GM21526 (cell line): ENCODE data around the gene CDK5R2.

Source experiments
- ATAC-seq: cut with Tn5 transposase; IDR thresholded peaks from one replicate; pipeline ENCODE4 v1.9.1; 2021; ENCODE audit warnings: moderate library complexity; ENCODE audit not compliant: unreplicated experiment, low FRiP score

The CDK5R2 gene

DNA sequence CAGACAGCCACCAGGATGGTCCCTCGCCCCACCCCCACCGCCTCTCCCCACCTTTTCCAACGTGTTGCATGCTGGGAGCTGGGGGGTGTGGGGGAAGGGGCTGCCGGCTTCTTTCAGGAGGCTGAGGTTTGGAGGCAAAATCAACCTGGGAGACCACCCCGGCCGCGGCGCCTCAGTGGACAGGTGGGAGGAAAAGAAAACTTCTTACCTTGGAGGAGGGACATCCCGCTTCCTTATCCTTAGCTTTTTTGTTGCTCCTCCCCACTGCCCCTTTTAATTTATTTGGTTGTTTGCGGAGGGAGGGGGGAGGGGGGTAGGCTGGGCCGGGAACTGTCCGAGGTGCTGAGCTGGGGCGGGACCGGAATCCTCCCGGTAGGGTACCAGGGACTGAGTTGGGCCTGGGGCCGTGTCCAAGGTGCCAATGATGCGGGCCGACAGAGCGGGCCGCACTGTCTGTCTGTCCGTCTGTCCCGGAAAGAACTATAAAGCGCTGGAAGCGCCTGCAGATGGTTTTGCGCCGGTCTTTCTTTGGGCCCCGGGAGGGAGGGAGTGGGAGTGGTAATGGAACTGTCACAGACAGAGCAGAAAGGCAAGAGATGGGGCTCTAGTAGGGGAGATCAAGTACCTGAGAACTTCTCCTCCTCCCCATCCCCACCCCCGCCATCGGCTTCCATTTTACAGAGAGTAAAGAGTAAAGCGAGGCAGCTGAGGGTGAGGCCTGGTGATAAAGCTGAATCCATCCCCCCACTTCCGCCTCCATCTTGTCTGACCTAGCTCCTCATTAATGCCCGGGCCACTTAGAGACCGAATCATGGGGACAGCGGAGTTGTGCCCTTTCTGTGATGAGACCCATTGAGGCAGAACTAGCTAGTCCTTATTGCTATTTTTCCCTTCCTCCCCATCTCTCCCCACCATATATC is 2.4 kb downstream of the CDK5R2 start:
- ATAC-seq, result no peak

DNA sequence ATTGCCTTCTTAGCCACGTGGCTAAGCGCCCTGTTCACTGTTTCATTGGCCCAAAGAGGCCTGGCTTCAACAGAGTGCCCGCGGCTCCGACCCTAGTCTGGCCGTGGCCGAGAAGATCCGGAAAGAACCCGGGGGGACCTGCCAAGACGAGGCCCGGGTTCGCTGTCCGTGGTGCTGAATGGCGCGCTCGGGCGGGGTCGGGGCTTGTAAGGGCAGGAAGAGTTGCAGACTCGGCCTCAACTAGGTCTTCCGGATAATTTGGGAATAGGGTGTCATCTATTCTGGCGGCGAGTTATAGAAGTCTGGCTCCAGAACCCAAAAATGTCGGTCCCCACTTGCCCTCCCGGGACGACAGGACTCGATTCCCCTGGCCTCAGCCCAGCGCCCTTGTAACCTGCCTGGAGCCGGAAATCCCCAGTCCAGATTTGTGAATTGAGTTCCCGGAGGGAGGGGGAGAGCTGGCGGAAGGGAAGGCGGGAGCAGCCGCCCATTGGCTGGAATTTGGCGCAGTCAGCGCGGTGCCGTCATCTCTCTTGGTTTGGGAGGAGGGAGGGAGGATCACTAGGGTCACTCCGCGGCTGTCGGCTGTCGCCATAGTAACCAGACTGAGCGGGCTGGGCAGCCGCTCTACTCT is 3.5 kb downstream of the CDK5R2 start:
- no peak for ATAC-seq

DNA sequence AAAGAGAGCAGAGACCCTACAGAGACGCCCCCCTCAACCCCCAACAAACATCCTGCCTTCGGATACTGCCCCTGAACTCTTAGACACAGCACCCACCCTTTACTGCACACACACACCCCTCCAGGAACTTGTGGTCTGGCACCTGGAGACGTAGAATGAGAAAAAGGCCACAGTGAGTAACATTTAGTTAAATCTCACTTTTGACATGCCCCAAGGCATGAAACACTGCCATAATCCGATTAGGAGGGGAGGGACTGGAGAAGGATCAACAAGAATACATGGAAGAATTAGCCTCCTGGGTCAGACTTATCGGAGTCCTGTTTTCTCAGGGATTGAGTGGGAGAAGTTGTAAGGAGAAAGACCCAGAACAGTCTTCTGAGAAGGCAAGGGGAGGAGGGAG is 4.1 kb downstream of the CDK5R2 start:
- no peak for ATAC-seq

DNA sequence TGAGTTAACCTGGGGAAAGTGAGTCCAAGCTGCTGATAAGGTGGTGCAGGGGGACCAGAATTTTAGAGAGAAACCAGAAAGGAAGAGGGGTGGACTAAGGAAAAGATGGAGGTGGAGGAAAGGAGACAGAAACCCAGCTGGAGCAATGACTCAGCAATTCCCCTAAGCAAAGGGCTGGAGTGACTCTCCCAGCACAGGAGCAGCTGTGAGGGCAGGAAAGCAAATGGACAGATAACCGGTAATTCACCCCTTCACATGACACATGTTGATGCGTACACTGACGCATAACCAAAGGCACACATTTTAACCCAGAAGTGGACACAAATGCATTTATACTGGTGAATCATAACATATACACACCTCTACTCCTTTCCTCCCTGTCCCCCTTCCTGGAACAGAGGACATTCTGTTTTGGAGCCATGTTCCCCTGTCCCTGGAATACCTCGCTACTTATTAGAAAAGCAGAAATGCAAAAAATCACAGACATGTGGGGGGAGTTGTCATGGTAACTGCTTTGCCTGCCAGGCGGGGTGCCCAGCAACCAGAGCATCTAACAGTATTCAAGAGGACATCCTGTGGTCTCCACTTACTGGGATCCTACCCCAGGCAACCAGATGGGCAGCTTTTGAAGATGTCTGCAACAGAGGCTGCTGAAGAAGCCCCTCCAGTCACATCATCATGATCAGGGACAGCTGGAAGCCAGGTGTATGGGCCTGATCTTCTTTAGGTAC is 4.7 kb downstream of the CDK5R2 start:
- no peak for ATAC-seq

DNA sequence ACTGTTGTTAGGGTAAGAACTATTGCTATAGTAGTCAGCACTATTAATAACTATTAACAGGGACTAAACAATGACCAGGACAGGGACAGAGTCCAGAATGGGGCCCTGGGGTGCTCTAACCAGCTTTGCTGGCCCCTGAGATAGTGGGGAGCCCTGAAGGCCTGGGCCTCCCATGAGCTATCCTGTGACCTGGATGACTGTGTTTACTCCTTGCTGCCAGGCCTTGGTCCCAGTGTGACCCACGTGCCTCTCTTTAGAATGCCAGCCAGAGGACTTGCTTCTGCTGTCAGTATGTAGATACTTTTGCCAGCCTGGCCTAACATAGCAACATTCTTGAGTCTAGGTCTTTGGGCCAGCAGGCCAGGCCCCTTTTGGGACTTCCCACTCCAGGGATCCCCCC is 11.4 kb downstream of the CDK5R2 start:
- ATAC-seq, result no peak

DNA sequence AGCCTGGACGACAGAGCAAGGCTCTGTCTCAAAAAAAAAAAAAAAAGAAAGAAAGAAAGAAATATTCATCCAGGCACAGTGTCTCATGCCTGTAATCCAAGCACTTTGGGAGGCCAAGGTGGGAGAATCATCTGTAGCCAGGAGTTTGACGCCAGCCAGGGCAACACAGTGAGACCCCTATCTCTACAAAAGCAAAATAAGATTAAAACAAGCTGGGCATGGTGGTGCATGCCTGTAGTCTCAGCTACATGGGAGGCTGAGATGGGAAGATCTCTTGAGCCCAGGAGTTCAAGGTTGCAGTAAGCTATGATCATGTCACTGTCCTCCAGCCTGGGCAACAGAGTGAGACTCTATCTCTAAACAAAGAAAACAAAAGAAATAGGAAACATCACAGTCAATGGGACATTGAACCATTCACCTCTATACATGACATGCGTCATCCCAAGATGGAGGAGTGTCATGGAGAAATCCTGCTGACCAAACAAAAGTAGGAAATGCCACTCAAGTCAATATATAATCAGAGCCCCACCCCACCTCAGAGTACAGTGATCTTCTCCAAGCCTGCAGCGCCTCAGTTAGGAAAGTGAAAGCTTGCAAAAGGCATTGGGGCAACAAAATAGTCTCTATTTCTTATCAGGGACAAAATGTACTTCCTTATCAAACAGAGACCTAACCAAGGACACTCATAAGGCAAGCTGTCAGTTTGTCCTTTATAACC is 15.8 kb downstream of the CDK5R2 start:
- no peak for ATAC-seq

DNA sequence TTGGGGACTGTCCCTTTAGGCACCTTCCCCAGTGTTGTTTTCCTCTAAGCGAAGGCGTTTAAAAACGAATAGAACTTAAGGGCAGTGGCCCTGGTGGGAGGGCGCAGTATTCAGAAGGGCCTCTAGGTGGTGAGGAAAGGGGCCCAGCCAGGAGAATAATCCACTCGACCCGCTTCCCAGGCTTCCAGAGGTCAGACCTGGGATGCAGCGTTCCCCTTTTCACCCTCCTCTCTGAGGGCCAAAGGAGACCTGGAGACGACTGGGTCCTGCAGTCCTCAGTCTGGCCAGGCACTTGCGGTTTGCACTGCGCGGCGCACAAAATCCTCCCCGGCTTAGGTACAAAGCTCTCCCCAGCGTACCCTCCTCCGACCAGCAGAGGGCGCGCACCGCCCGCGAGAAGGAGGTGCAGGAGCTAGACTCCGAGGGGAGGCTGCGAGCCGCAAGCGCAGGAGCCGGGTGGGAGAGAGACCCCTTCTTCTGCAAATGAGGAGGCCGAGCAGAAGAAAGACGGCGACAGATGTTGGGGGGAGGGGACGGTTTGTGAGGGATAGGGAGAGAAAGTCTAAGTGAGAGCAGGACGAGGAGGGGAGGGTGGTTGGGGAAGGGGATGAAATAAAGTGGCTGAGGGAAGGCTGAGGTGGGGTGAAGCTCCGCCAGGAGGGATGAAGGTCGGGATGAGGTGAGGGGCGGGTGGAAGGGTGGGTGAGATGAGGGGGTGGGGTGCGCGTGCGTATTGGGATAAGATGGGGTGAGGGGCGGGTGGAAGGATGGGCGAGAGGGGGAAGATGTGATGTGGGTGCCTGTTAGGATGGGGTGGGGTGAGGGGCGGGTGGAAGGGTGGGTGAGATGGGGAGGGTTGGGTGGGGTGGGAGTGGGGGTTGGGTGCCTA is 20.6 kb downstream of the CDK5R2 start:
- ATAC-seq, result peak; percentile 75

DNA sequence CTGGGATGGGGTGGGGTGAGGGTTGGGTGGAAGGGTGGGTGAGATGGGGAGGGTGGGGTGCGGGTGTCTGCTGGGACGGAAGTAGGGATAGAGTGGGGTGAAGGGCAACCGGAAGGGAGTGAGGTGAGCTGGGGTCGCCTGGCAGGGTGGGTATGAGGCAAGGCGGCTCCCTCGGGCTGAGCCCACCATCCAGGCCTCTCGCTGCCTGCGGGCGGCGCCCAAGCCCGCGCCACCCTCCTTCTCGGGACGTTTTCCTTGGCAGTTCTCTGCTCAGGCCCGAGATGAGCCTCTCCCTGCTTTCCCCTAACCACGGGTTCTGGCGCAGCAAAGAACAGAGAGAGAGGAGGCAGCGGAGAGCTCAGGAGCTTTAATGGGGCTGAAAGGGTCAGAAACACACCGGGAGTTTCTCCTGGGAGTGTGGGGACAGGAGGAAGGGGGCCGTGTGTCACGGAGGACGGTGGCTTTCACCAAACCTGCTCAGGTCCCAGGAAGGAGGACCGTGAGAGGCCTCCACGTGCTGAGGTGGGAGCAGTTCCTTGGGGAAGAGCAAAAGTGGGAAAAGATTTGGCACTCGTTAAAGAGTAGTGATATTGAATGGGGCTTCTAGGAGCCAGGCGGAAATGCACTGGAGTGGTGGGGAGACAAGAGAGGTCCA is 21.4 kb downstream of the CDK5R2 start:
- ATAC-seq, result no peak

DNA sequence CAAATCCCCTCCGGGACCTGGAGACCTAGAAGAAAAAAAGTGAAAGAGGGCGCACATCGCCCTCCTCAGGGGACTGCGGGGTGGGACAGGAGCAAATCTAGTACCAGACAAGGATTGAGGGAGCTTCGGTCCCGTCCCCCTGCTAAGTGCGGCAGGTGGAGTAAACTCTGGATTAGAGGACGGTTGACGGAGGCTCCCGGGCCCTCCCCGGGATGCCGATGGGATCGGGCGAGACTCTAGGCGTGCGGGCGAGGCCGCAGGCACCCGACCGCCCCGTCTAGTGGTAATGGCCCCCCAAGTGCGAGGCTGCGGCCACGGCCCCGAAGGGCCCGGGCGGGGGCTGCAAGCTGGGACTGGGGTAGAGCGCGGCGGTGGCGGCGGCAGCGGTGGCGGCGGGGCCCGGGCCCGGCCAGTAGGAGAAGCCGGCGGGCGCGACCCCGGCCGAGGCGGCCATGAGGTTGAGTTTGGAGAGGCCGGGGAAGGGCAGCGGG is 22.0 kb downstream of the CDK5R2 start:
- no peak for ATAC-seq

DNA sequence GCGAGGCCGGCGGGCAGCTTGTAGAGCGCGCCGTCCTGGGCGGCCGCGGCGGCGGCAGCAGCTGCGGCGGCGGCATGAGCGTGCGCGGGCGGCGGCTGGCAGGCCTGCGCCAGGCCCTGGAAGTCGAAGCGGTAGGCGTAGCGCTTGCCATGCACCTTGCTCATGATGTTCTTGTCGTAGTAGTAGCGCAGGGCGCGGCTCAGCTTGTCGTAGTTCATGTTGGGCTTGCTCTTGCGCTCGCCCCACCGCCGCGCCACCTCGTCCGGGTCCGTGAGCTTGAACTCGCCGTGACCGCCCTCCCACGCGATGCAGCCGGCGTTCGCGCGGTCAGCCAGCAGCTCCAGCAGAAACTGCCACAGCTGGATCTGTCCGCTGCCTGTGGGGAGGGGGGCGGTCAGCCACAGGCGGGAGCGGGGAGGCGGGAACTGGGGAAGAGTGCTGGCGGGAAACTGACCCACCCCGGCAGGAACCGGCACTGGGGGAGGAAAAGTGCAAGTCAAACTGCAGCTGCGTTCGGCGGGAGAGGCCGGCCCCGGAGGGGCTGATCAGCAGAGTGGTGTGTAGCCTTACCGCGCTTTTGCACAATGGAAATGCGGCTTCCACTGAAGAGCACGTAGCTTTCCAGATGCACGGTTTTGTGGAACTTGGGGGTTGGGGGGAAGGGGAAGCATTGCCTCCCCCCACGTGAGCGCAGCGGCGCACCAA is 22.6 kb downstream of the CDK5R2 start:
- ATAC-seq, result no peak

DNA sequence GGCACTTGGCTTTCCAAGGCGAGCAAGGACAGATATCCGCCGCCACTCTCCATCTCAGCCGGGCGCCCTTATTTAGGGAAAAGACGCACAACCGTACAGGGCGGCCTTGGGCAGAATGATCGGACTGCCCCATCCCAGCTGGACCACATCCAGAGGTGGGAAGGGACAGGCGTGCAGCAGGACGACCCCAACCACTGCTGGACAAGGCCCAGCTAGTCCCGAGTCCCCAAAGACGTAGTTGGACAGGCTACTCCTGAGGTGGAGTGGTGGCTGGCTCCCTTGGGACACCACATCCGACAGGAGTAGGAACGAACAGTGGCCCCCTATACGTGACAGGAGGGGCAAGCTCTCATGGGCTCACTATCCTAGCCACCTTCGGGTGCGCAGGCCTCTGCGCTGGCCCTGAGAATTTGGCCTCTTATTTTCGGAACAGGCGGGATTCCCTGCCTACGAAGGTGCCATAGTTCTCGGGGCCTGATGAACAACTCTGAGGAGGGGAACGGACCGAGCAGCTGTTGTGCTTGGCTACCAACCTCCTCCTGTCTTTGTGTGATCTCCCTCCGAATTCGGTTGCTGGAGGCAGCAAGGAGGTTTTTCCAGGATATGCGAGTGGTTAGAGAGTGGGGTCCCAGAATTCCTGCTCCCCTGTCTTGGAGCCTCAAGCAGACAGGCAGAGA is 23.3 kb downstream of the CDK5R2 start:
- no peak for ATAC-seq

DNA sequence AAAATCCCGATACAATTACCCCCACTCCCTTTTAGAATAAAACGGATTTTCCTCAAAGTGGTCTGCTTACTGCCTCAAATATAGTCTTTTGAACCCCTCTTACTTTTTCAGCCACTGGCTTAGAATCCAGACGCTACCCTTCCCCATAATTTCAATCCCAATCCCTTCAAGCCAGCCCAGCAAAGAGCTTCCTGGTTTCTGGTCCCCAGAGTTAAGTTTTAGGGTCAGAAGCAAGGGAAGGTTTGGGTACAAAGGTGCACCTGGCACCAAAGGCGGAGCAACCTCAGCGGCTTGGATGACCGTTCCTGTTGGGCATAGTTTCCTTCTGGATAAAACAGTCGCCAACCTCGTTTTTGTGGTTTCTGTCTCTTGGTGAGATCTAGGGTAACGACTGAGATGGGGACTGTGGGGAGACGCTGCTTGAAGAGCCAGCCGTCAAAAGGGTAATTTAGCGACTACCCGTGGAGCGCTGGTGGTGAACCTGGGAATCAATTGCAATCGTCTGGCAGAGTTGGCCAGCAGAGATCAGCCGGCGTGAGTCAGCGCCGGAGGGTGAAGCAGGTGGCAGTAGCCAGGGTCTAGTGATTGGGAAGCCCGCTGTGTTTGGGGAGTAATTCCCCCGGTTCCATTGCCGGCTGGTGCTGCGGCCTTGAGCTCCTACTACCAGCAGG is 23.9 kb downstream of the CDK5R2 start:
- ATAC-seq, result no peak

DNA sequence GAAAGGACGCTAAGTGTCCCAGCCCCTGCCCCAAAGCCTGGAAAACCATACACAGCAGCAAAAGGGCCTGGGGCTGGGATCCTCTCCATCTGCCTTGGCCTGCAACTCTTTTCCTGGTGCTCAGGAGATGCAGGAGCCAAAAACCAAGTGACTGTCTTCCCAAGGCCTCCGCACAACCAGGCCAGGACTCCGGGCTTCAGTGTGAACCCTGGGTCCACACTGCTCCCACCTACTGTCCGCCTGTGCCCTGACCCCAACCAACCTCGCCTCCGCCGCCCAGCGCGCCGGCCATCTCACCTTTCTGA is 24.4 kb downstream of the CDK5R2 start:
- ATAC-seq, result no peak

DNA sequence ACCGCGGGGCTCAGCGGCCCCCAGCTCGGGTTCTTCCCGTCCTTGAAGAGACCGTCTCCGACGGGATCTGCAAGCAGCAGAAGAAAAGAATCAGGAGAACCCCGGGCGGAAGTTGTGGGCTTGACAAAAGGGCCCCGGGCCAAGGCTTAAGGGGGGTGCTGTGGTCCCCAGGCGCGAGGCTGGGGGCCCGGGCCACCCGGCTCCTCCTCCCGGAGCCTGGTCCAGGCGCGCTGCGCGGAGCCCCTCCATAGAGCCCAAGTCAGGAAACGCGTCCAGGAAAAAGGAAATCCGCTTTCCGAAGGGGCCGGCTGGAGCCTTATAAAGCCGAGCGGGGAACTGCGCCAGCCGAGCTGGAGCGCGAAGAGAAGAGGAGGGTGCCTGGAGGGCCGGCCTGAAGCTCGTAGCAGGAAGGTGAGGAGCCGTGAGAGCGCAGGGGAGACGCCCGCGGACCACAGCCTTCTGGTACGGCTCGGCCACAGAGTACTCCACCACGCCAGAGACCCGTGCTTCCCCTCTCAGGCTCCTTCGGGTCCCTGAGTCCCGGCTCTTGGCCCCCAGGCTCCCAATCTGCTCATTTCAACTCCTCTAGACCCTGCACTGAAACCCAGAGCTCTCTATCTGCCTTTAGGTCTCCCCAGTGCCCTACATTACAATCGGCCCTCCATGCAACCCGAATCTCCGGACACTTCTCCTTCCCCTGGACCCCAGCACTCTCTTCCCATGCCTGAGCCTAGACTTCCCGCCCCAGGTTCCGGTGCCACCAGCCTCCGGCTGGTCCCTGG is 25.0 kb downstream of the CDK5R2 start:
- ATAC-seq, result no peak

DNA sequence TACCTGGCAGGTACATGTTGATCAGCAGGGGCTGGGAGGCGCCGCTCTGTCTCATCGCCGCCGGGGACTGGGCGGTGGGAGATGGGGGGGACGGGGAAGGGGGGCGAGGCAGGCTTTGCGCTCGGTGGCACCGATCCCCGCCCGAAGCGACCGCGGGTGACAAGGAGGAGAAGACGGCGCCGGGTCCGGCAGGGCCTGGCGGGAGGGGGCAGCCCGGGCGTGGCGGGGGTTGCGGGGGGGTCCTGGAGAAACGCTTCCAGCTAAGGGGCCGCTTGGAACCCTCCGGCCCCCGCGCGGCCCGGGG is 25.5 kb downstream of the CDK5R2 start, which contains the start of gene FEV:
Gene FEV, minus strand, starts transcription at position 164 of the 304 bp plus-strand sequence. Its CDS starts 109 bp downstream, at position 55.
- no peak for ATAC-seq

DNA sequence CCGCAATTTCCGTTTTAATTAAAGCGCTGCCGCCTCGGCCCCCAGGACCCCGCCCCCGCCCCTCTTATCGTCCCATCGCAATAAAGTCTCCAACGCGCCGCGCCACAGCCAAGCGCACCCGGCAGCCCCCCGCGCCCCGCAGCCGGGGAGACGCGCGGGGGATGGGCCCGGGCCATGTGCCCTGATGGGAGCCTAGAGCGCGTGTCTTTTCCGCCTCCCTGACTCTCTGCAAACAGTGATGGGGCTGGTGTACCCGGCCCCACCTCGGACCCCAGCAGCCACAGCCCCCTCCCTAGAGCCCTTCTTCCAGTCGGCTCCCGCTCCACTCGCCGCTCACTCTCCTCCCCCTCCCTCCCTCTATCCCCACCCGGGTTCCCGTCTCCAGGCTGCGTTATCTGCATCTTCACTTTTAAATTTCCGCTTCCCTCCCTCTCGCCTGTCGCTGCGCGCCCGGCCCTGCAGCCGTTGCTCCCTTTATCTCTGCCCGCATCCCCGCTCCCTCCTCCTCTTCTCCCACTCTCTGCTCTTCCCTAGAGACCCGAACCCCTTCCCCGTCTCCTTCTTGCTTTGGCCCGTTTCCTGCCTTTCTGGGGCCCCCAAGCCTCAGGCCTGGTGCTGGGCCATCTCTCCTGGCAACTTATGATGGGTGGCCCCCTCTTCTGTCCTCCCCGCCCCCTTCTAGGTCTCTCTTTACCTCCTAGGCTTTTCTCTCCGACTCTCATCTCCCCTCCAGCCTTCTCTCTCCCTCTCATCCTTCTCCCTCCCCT is 26.0 kb downstream of the CDK5R2 start:
- ATAC-seq, result no peak
